ENCODE data around the gene CHST12.

GRCh38 chr7:2383543-2384274 lies 19.7 kb upstream of the CHST12 start:
- TF ChIP-seq CTCF (IDR thresholded peaks at IDR 0.05) (no peak), POLR2A (IDR thresholded peaks at IDR 0.05) (no peak)
